Activated naive CD8-positive, alpha-beta T cell (primary cell): ENCODE results near the gene SORCS2.

Experiments used
- H3K27ac Mint-ChIP-seq: one replicate; pipeline ENCODE4 v1.8.0; 2021; ENCODE audit warnings: mixed read lengths
- H3K27me3 Mint-ChIP-seq: one replicate; pipeline ENCODE4 v1.8.0; 2021; ENCODE audit warnings: mixed read lengths
- H3K36me3 Mint-ChIP-seq: one replicate; pipeline ENCODE4 v1.8.0; 2021; ENCODE audit warnings: mixed read lengths
- H3K4me1 Mint-ChIP-seq: one replicate; pipeline ENCODE4 v1.8.0; 2021; ENCODE audit warnings: low read depth, mixed read lengths
- H3K4me3 Mint-ChIP-seq: one replicate; pipeline ENCODE4 v1.8.0; 2021; ENCODE audit warnings: mild to moderate bottlenecking, mixed read lengths
- H3K9me3 Mint-ChIP-seq: one replicate; pipeline ENCODE4 v1.8.0; 2021; ENCODE audit warnings: low read depth, mixed read lengths

The SORCS2 gene

GRCh38 chr4:7616193-7616592, 423.9 kb downstream of the SORCS2 start:
- Mint-ChIP-seq H3K4me3 (no peak overlapping the region), H3K27ac (no peak overlapping the region), H3K4me1 (no peaks in the 10 kb centered on the region), H3K27me3 (peaks cover 1% of the 10 kb centered on the region), H3K9me3 (no peaks in the 10 kb centered on the region), H3K36me3 (no peaks in the 10 kb centered on the region)

GRCh38 chr4:7618361-7618760, 426.0 kb downstream of the SORCS2 start:
- Mint-ChIP-seq H3K27ac (no peak overlapping the region), H3K9me3 (no peaks in the 10 kb centered on the region), H3K27me3 (peaks cover 3% of the 10 kb centered on the region), H3K36me3 (no peaks in the 10 kb centered on the region), H3K4me3 (no peak overlapping the region), H3K4me1 (no peaks in the 10 kb centered on the region)

GRCh38 chr4:7620086-7620813, 427.9 kb downstream of the SORCS2 start:
- no peaks in the 10 kb centered on the region for H3K4me1 Mint-ChIP-seq

GRCh38 chr4:7620814-7621176, 428.5 kb downstream of the SORCS2 start:
- Mint-ChIP-seq H3K4me3 (no peak overlapping the region), H3K9me3 (no peaks in the 10 kb centered on the region), H3K36me3 (no peaks in the 10 kb centered on the region), H3K27me3 (peaks cover 5% of the 10 kb centered on the region), H3K4me1 (no peaks in the 10 kb centered on the region), H3K27ac (no peak overlapping the region)

More at GRCh38 chr4:7620086-7620813, 427.9 kb downstream of the SORCS2 start:
- no peak overlapping the region for H3K27ac Mint-ChIP-seq
- no peaks in the 10 kb centered on the region for H3K9me3 Mint-ChIP-seq
- H3K36me3 Mint-ChIP-seq: no peaks in the 10 kb centered on the region
- H3K27me3 Mint-ChIP-seq: peaks cover 3% of the 10 kb centered on the region
- no peak overlapping the region for H3K4me3 Mint-ChIP-seq

- Mint-ChIP-seq H3K4me3 (no peak overlapping the region), H3K36me3 (no peaks in the 10 kb centered on the region), H3K27ac (no peak overlapping the region), H3K9me3 (no peaks in the 10 kb centered on the region), H3K4me1 (no peaks in the 10 kb centered on the region), H3K27me3 (peaks cover 5% of the 10 kb centered on the region)
These were observed 429.1 kb downstream of the SORCS2 start for GRCh38 chr4:7621252-7622035.

GRCh38 chr4:7622371-7622770, 430.0 kb downstream of the SORCS2 start:
- Mint-ChIP-seq H3K36me3 (no peaks in the 10 kb centered on the region), H3K27ac (no peak overlapping the region), H3K9me3 (no peaks in the 10 kb centered on the region), H3K4me3 (no peak overlapping the region), H3K4me1 (no peaks in the 10 kb centered on the region), H3K27me3 (peaks cover 5% of the 10 kb centered on the region)

GRCh38 chr4:7623468-7623867, 431.1 kb downstream of the SORCS2 start:
- Mint-ChIP-seq H3K4me1 (no peaks in the 10 kb centered on the region), H3K27ac (no peak overlapping the region), H3K9me3 (no peaks in the 10 kb centered on the region), H3K27me3 (peaks cover 5% of the 10 kb centered on the region), H3K36me3 (no peaks in the 10 kb centered on the region), H3K4me3 (no peak overlapping the region)

GRCh38 chr4:7624396-7624980, 432.1 kb downstream of the SORCS2 start:
- H3K4me1 Mint-ChIP-seq: no peaks in the 10 kb centered on the region

GRCh38 chr4:7625071-7625470, 432.7 kb downstream of the SORCS2 start:
- no peak overlapping the region for H3K4me3 Mint-ChIP-seq
- no peak overlapping the region for H3K27ac Mint-ChIP-seq
- H3K27me3 Mint-ChIP-seq: peaks cover 5% of the 10 kb centered on the region
- no peaks in the 10 kb centered on the region for H3K9me3 Mint-ChIP-seq
- H3K36me3 Mint-ChIP-seq: no peaks in the 10 kb centered on the region
- no peaks in the 10 kb centered on the region for H3K4me1 Mint-ChIP-seq

More at GRCh38 chr4:7624396-7624980, 432.1 kb downstream of the SORCS2 start:
- H3K27ac Mint-ChIP-seq: no peak overlapping the region
- H3K4me3 Mint-ChIP-seq: no peak overlapping the region
- no peaks in the 10 kb centered on the region for H3K36me3 Mint-ChIP-seq
- H3K9me3 Mint-ChIP-seq: no peaks in the 10 kb centered on the region
- peaks cover 5% of the 10 kb centered on the region for H3K27me3 Mint-ChIP-seq

- H3K4me3 Mint-ChIP-seq: no peak overlapping the region
- no peaks in the 10 kb centered on the region for H3K4me1 Mint-ChIP-seq
- no peak overlapping the region for H3K27ac Mint-ChIP-seq
- H3K27me3 Mint-ChIP-seq: peaks cover 3% of the 10 kb centered on the region
- H3K36me3 Mint-ChIP-seq: no peaks in the 10 kb centered on the region
- no peaks in the 10 kb centered on the region for H3K9me3 Mint-ChIP-seq
These were observed 434.2 kb downstream of the SORCS2 start for GRCh38 chr4:7626531-7626930.

- no peak overlapping the region for H3K27ac Mint-ChIP-seq
- no peak overlapping the region for H3K4me3 Mint-ChIP-seq
- H3K9me3 Mint-ChIP-seq: no peaks in the 10 kb centered on the region
- no peaks in the 10 kb centered on the region for H3K4me1 Mint-ChIP-seq
- peaks cover 3% of the 10 kb centered on the region for H3K27me3 Mint-ChIP-seq
- H3K36me3 Mint-ChIP-seq: no peaks in the 10 kb centered on the region
These were observed 435.2 kb downstream of the SORCS2 start for GRCh38 chr4:7627251-7628250.

GRCh38 chr4:7628432-7628831, 436.1 kb downstream of the SORCS2 start:
- no peaks in the 10 kb centered on the region for H3K36me3 Mint-ChIP-seq
- H3K4me3 Mint-ChIP-seq: no peak overlapping the region
- no peaks in the 10 kb centered on the region for H3K9me3 Mint-ChIP-seq
- H3K27ac Mint-ChIP-seq: no peak overlapping the region
- peaks cover 5% of the 10 kb centered on the region for H3K27me3 Mint-ChIP-seq
- no peaks in the 10 kb centered on the region for H3K4me1 Mint-ChIP-seq

GRCh38 chr4:7629501-7630254, 437.3 kb downstream of the SORCS2 start:
- H3K36me3 Mint-ChIP-seq: no peaks in the 10 kb centered on the region

More at GRCh38 chr4:7629501-7630254, 437.3 kb downstream of the SORCS2 start:
- Mint-ChIP-seq H3K9me3 (no peaks in the 10 kb centered on the region), H3K4me3 (no peak overlapping the region), H3K4me1 (no peaks in the 10 kb centered on the region), H3K27me3 (peaks cover 5% of the 10 kb centered on the region), H3K27ac (no peak overlapping the region)
